Measurements from ENCODE around the gene BOLA1.

Gene BOLA1

DNA sequence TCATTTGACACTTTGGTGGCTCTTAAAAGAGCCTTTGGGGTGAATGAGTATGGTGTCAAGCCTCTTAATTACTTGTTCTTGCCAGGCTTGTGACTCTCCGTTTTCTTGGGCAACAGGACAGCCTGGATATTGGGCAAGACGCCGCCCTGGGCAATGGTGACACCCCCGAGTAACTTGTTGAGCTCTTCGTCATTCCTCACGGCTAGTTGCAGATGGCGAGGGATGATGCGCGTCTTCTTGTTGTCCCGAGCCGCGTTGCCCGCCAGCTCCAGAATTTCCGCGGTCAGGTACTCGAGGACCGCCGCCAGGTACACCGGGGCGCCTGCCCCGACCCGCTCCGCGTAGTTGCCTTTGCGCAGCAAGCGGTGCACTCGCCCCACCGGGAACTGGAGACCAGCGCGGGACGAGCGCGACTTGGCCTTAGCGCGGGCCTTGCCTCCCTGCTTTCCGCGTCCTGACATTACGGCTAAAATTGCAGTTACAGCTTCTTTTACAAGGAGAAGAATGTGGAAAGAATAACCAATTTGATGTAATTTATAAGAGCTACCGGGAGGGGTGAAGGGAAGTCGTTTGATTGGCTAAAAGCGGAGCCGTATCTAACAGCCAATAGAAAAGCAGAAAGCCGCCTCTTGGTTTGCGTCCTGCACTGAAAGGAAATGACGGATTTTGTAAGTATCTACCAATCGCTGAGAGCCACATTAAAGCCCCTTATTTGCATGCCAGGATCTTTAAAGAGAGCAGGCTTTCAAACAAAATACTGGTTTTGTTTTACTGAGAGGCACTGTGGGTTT is 11.7 kb upstream of the BOLA1 start:
- peak; percentile 100 for DNase-seq

DNA sequence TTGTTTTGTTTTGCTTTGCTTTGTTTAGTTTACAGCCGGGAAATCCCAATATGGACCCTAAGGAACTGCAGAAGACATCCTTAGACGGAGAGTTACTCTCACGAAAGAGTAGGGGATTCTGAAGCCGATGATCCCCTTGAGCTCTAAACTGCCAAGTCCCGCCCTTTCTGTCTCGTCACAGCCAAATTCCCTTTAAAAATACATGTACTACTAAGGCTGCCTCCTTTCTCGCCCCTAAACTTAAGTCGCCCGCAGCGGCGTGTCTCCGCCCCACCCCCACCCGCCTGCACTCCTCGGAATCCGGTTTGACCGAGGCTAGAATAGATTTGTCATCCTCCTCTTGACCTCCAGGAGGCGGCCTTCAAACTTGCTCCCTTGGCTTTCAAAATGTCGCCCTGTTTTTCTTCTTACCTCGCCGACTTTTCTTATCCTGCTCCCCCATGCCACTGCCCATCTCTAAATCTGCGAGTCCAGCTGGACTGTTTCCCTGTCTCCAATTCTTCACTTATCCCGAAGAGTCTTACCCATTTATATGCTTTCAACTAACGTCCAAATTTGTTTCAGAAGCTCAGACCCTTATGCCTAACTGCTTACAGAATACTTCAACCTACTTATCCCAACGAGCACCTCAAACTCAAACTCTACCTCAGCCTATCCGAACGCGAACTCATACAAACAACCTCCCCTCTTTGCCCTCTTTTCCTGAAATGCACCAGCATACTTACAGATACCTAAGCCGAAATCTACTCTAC is 10.9 kb upstream of the BOLA1 start:
- peak; percentile 84 for DNase-seq

DNA sequence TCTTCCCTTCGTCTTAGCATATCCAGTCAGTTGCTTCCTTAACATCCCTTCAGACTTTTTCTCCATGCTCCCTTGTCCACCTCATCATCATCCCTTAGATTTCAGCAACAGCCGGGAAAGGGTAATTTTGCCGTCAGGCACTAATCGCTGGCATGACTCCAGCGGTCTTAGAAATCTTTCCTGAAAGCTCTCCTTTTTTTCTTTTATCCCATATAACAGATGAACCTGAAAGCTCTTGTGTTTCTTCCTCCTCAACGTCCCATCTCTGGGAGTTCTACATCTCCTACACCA is 10.4 kb upstream of the BOLA1 start:
- no peak for DNase-seq

DNA sequence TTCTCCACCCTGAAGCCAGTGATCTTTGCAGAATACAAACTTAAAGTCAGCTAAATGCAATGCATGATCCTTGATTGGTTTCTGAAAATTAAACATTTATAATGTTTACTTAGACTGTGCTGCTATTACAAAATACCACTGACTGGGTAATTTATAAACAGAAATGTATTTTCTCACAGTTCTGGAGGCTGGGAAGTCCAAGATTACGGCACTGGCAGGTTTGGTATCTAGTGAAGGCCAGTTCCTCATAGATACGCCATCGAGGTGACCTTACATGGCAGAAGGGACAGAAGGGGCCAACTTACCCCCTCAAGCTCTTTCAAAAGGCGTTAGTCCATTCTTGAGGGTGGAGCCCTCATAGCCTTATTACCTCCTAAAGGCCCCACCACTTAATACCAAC is 2.8 kb upstream of the BOLA1 start:
- no peak for DNase-seq

DNA sequence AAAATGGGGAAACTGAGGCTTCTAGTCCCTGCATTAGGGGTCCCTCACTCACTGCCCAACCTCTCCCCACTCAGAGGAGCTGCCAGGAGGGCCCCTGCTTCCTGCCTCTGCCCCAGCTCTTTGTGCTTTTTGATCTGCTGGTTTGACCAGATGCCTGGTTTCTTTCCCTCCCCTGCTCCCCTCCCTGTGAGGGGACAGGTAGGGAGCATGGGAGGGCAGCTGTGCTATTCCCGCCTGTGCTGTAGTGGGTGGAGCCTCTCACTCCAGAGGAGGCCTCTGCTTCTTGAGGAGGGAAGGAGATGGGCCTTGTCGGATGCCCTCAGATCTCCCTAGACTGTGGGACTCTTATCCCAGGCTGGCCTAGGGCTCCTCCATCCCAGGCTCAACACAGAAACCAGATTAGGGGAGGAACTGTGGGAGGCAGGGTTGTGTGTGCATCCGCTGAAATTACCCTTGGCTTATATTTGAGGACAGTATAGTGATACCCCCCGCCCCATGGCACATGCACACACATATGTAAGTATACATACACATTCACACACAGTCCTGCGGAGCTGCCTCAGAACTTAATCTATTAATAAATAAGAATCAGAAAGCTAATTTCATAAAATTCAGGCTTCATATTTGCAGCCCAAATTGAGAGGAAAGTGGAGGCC is 4.6 kb downstream of the BOLA1 start:
- DNase-seq = no peak

DNA sequence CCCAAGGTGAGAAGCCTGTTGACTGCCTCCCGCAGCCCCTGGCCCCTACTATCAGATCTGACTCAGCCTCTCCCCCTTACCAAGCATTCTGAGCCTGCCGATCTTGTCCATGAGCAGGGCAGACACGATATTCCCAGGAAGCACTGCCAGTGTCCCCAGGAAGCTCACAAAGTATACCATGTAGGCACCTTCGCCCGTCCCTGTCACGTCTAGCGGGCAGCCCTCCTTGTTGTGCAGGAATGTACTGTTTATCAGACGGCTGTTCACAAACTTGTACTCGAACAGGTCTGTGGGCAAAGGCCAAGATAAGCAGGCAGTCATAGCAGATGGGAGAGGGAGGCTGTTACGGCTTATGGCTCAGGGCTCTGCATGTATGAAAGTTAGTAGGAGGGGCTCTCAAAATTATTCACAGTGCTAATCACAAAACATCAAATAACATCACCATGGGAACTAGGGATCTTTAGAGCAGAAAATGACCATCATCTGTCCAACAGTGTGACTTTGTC is 7.3 kb downstream of the BOLA1 start:
- no peak for DNase-seq

DNA sequence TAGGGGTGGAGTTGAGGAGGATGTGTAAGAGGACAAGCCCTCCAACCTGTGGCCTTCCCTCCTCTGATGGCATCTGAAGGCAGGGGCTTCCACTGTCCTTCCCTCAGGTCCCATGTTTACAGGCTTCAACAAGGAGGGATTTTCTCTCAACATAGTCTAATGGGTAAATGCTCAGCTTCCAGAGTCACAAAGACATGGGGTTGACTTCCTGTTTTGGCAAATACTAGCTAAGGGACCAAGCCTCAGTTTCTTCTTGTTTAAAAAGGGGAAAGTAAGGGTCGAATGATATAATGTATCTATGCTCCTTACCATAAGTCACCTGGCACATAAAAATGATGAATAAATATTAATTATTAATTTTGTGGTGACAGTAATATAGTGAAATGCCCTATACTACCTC is 15.2 kb downstream of the BOLA1 start:
- DNase-seq = no peak

DNA sequence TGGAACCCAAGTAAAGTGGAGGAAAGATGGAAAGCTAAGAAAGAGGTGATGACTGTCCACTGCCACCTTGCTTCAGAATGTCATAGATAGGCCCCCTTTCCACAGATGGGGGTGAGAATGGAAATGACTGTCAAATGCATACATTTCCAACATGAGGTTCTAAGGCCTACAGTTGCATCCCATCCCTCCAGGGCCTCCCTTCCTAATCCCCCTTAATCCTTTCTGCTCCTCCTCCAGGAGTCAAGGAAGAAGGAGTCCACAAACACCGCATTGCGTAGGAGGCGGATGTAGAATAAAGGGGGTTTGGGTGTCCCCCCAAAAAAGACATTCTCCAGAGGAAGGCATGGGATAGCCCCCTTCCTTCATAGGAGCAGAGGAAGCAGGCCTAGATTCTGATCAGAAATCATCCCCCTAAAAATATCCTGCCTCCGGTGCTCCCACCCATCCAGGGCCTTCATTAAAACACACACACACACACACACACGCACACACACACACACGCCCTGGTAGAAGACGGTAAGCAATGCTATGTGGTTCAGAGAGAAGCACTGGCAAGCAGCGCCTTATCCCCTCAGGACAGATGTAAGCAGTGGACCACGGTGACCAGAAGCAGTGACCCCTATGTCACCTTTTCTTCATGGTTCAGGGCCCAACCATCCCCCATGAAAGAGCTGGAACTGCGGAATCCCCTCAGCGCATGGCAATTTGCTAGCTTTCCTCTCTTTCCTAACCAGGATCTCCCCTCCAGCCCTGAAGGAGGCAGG is 16.2 kb downstream of the BOLA1 start:
- no peak for DNase-seq

DNA sequence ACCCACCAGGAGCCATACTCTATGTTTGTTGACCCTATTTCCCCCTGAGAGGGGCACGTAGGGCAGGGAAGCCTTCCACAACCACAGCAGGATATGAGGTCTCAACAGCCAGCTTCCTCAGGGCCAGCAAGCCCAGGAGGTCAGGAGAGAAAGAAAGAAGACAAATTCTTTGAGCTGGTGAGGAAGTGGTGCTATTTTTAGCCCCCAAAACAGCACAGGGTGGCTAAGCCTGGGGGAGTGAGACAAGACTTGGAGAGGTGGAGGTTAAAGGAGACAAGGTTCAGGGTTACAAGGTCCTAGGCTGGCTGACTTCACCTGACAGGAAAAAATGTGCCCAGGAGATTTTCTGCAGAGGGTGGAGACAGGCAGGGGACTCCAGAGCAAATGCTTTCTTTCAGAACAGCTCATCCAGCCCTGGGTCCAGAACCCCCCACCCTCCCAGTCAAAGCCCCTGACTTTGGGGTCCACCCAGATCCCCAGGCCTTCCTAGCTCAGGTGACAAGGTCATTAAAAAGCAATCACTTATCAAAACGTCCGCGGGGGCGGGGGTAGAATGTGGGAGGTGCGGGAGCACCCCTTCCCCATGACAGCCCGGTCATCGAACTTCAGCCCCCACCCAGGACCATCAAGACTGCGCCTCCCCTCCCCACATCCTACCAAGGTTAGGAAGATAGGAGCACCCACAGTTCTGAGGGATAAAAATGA is 17.0 kb downstream of the BOLA1 start:
- no peak for DNase-seq

DNA sequence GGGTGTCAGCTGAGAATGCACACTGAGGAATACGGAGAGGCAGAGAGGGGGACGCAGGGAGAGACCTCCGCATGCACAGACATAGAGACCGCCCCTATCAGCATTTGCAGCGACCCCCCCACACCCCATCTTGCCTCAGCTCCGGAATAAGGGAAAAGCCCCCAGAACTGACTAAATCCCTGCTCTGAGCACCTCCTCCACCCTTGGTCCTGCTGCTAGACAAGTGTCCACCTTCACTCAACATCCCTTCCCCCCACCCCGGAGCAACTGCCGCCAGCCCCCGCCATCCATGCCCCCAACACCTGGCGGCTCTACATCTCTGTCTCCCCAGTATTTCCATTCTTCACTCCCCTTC is 17.5 kb downstream of the BOLA1 start:
- DNase-seq = no peak

DNA sequence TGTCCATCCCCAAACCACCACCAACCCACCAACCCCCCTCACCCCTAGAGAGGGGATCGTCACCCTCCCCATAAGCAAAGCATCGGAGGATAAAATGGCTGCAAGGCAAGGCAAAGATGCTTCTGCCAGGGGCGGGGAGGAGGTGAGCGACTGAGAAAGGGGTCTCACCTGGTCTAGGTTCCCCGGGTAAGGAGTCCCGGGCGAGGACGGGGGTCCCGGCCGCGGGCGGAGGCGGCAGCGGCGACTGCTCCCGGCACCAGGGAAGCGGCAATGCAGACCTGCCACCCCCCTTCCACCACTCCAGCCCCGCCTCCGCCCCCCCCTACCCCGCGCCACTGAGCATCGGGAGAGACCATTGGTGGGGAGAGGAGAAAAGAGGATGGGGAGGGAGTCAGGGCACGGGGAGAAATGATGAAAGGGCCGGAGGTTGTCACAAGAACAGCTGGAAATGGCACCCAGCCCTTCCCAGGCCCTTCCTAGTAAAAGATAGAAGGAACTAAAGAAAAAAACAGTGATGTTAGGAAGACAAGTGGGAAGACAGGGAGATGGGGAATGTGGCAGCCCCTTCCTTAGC is 18.3 kb downstream of the BOLA1 start, which contains the start of gene SV2A:
TSS of gene SV2A (minus strand) at position 274 of the 574 bp plus-strand sequence. CDS start 4,004 bp downstream, outside the sequence.
- peak; percentile 79 for DNase-seq

DNA sequence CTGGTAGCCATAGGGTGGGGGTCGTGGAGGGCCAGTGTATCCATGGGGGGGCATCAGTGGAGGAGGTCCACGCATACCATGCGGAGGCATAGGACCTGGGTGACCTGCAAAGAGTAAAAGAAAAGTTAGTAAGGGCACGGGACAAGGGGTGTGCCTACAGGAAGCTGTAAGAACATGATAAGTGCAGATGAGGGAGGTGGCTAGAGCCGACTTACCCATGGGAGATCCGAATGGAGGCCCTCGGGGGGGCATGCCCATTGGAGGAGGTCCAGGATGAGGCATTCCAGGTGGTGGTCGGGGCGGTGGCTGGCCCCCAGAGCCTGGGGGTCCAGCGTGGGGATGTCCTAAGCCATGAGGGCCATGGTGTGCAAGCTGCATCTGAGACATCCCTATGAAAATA is 24.3 kb downstream of the BOLA1 start:
- DNase-seq = no peak

DNA sequence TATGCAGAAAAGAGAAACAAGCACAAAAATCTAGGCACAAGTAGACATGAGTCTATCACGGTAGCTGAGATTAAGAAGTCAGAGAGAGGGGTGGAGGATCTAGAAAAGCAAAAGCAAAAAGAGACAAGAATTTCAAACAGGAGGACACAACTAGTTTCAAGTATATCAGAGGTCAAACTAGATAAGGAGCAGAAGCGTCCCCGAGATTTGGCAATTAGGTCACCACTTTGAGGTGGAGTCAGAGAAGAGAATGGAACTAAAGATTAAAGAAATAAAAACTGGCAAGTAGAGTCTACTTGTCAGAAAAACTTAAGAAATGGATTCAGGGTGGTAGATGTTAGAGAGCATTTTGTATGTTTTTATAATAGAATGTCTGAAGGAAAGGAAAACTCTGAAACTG is 26.0 kb downstream of the BOLA1 start:
- DNase-seq = no peak

DNA sequence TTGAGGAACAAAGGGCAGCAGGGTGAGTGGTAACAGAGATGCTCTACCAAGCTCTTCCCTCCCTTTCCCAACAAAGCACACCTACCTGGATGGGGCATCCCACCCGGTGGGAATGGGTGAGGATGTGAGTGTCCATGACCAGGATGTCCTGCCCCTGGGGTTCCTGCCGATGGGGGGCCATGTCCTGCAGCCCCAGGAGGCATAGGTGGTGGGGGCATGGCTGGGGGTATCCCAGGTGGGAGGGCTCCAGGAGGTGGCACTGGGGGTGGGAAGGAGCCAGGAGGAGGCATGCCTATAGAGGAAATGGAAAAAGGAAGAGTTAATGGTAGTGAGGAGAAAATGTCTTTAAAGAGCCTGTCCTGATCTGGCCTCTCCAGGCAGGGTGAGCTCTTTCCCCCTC is 26.4 kb downstream of the BOLA1 start:
- no peak for DNase-seq

DNA sequence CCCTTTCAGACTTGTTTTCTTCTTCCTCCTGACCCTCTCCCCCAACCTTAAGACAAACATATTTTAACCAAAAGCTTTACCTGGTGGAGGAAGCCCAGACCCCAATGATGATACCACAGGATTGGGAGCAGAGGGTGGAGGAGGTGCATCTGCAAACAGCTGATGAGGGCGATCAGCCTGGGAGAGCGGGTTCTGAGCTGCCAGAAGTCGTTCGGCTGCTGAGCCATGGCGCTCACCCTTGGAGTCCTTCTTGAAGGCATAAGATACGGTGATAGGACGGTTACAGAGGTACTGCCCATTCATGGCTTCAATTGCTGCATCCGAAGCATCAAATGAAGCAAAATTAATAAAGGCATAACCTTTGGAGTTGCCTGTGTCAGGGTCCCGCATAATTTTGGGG is 26.9 kb downstream of the BOLA1 start:
- no peak for DNase-seq

DNA sequence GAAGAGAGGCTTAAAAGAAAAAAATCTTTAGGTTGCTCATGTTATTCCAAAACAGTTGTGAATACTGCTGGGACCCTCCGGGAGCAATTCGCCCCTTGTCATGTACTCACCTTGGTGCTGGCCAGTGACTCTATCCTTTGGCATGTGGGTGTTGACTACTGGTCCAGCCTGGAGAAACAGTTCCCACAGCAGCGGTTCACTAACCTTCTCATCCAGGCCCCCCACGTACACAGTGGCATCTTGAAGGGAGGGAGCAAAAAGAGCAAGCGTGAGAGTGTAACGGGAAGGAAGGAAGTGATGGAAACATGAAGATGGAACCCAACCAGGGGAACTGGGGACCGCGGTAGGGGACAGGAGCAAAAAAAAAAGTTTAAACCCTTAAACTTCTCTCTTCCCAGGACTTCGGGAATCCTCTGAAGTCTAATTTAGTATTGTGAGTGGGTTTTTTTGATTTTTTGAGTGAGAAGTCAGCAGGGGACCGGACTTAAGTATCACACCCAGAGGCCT is 27.7 kb downstream of the BOLA1 start:
- DNase-seq = no peak

DNA sequence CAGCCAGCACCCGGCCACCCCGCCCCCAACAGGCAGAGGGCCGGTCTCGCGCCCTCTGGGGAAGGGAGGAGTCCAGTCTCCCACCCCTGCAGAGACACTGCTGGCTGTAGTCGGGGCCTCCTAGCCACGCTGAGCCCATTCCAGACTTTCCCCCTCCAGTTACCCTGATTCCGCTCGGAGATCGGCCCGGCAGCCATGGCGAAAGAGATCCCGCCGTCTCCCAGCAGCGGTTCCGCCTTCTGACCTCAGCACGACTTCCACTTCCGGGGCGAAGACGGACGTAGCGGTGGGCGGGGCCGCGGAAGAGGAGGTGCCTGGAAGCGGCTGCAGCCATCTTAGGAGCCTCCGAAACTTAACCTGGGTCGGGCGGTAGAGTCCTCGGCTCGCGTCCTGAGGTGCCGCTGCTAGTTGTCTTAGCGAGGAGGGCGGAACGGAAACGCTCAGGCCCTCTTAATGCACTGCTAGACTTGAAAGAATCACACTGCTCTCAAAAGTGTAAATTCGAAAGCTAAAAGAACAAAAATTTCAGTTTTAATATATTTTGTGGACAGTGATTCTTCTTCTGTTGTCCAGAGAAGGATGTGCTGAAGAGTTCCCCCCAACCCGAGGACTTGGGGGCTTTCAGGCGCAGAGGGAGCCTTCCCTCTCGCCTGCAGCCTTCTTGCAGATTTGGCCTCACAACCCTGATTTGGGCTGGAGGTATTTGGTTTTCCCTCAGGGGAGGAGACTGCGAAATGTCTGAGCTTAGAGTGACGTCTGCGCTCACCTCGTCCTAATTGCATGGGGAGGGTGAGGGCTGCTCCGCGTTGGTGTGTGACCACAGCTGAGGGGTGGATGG is 28.4 kb downstream of the BOLA1 start, which contains the start of gene SF3B4:
TSS of gene SF3B4 (minus strand) at position 241 of the 838 bp plus-strand sequence. CDS start at position 197, 44 bp downstream.
- peak; percentile 94 for DNase-seq

DNA sequence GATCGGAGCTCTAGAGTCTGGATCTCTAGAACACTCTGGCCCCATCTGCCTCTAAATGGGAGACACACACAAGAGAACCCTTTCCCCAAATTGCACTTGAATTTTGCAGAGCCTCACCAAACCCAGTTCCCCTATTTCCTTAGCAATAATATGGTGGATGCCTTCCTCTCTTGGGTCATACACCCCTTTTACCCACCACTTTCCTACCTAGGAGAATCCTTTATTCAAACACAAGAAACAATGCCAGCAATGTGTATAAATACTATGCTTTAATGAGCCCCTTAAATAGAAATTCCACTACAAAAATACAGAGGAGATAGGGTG is 29.0 kb downstream of the BOLA1 start:
- DNase-seq = no peak

DNA sequence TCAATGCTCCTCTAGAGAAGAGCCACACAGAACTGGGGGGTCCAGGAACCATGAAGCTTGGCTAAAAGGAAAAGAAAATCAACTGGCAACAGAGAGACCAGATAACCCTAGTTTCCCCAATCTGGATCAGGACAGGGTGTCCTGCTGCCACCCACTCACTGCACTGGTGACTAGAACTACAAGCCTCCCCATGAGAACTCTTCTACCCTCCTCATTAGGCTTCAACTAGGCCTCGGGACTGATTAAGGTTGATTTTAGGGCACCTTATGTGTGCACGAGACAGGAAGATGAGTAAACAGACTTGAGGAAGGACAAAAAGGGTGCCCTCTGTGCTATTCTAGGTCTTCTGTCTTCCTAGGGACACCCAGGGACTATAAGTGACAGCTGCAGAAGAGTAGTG is 30.5 kb downstream of the BOLA1 start:
- no peak for DNase-seq

DNA sequence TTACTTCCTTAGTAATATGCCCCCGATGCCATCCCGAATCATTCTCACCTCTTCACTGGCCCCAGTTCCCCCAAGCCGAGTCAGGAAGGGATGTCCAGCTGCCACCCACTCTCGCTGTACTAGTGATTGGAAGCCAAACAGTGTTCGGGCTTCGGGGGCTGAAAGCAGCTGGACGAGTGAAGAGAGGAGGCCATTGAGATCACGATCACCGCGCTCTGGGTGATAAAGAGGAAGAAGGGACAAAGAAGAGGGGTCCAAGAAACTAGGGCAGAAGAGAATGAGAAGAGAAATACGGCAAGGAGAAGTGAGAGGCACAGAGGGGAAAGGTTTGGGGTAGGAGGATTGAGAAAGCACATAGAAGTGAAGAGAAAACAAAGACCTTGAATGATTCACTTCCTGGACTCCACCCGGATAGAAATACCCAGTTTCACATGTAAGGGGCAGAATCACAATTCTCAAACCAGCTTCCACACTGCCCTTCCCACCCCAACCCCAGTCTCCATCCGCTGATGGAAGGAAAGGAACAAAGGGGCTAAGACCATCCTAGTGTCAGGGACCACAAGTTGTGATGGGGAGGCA is 31.9 kb downstream of the BOLA1 start:
- no peak for DNase-seq

DNA sequence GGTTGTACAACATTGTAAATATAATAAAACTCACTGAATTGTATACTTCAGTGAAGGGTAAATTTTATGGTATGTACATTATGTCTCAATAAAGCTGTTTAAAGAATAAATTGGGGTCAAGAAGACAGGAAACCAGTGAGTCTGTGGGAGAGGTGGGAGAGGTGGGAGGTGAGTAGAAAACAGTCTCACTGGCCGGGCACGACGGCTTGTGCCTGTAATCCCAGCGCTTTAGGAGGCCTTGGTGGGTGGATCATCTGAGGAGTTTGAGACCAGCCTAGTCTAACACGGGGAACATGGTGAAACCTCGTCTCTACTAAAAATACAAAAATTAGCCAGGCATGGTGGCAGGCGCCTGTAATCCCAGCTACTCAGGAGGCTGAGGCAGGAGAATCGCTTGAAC is 33.1 kb downstream of the BOLA1 start:
- no peak for DNase-seq
